ENCODE measurements around the gene ATP11A.

ATP11A gene

GRCh38 chr13:112910616-112911280, 220.9 kb downstream of the ATP11A start:
- H2AK5ac ChIP-seq (ENCODE audit: low read length), result no peak overlapping the region
- H2BK120ac ChIP-seq (ENCODE audit: low read depth, low read length), result no peak overlapping the region
- H3K56ac ChIP-seq (ENCODE audit: low read length), result no peak overlapping the region
- H3K4me3 ChIP-seq (ENCODE audit: low read length), result no peak overlapping the region
- no peak overlapping the region for H2BK5ac ChIP-seq (ENCODE audit: low read length)
- H3K18ac ChIP-seq (ENCODE audit: low read length), result no peak overlapping the region
- no peaks in the 10 kb centered on the region for H3K4me1 ChIP-seq (ENCODE audit: control insufficient read depth, low read depth, low read length)
- no peaks in the 10 kb centered on the region for H3K79me1 ChIP-seq (ENCODE audit: low read length)
- H3K23ac ChIP-seq (ENCODE audit: low read length), result no peak overlapping the region
- H3K9ac ChIP-seq (ENCODE audit: low read length), result no peak overlapping the region
- H4K5ac ChIP-seq (ENCODE audit: low read length), result no peak overlapping the region
- H3K27ac ChIP-seq (ENCODE audit: low read depth, low read length), result no peak overlapping the region
- no peaks in the 10 kb centered on the region for H3K36me3 ChIP-seq (ENCODE audit: control insufficient read depth, insufficient read depth, low read length)
- H3K27me3 ChIP-seq (ENCODE audit: insufficient read depth, low read length, poor library complexity), result no peaks in the 10 kb centered on the region
- no peaks in the 10 kb centered on the region for H3K79me2 ChIP-seq (ENCODE audit: control insufficient read depth, insufficient read depth, low read length)
- H3K4ac ChIP-seq (ENCODE audit: low read depth, low read length), result no peak overlapping the region
- no peak overlapping the region for H2BK15ac ChIP-seq (replicated peaks; ENCODE audit: low read depth)
- no peak for DNase-seq
- no peak overlapping the region for H3K4me2 ChIP-seq (ENCODE audit: low read length)
- no CpG with 5 or more reads among the region's 27 CpGs for WGBS (ENCODE audit: extremely low coverage, insufficient coverage, low lambda C conversion rate)
- no peak overlapping the region for H4K8ac ChIP-seq (ENCODE audit: low read depth, low read length)

GRCh38 chr13:112911285-112911701, 221.5 kb downstream of the ATP11A start:
- Histone ChIP-seq H3K56ac (ENCODE audit: low read length) (no peak overlapping the region), H3K18ac (ENCODE audit: low read length) (no peak overlapping the region), H3K9ac (ENCODE audit: low read length) (no peak overlapping the region), H3K27me3 (ENCODE audit: insufficient read depth, low read length, poor library complexity) (no peaks in the 10 kb centered on the region), H3K4me3 (ENCODE audit: low read length) (no peak overlapping the region), H4K8ac (ENCODE audit: low read depth, low read length) (no peak overlapping the region), H2BK120ac (ENCODE audit: low read depth, low read length) (no peak overlapping the region), H2BK5ac (ENCODE audit: low read length) (no peak overlapping the region), H4K5ac (ENCODE audit: low read length) (no peak overlapping the region), H3K4me2 (ENCODE audit: low read length) (no peak overlapping the region), H3K36me3 (ENCODE audit: control insufficient read depth, insufficient read depth, low read length) (no peaks in the 10 kb centered on the region), H3K4ac (ENCODE audit: low read depth, low read length) (no peak overlapping the region), H3K79me2 (ENCODE audit: control insufficient read depth, insufficient read depth, low read length) (no peaks in the 10 kb centered on the region), H3K79me1 (ENCODE audit: low read length) (no peaks in the 10 kb centered on the region), H3K4me1 (ENCODE audit: control insufficient read depth, low read depth, low read length) (no peaks in the 10 kb centered on the region), H3K27ac (ENCODE audit: low read depth, low read length) (no peak overlapping the region), H2BK15ac (replicated peaks; ENCODE audit: low read depth) (no peak overlapping the region), H3K23ac (ENCODE audit: low read length) (no peak overlapping the region), H2AK5ac (ENCODE audit: low read length) (no peak overlapping the region)
- no CpG with 5 or more reads among the region's 24 CpGs for WGBS (ENCODE audit: extremely low coverage, insufficient coverage, low lambda C conversion rate)
- no peak for DNase-seq

GRCh38 chr13:112911883-112912282, 222.0 kb downstream of the ATP11A start:
- no peak overlapping the region for H3K56ac ChIP-seq (ENCODE audit: low read length)
- H3K79me1 ChIP-seq (ENCODE audit: low read length), result no peaks in the 10 kb centered on the region
- no peak for DNase-seq
- no peak overlapping the region for H2BK15ac ChIP-seq (replicated peaks; ENCODE audit: low read depth)
- no peak overlapping the region for H4K8ac ChIP-seq (ENCODE audit: low read depth, low read length)
- no peak overlapping the region for H2BK120ac ChIP-seq (ENCODE audit: low read depth, low read length)
- H3K23ac ChIP-seq (ENCODE audit: low read length), result no peak overlapping the region
- H3K18ac ChIP-seq (ENCODE audit: low read length), result no peak overlapping the region
- no peak overlapping the region for H4K5ac ChIP-seq (ENCODE audit: low read length)
- H3K36me3 ChIP-seq (ENCODE audit: control insufficient read depth, insufficient read depth, low read length), result no peaks in the 10 kb centered on the region
- no peak overlapping the region for H3K27ac ChIP-seq (ENCODE audit: low read depth, low read length)
- H3K4ac ChIP-seq (ENCODE audit: low read depth, low read length), result no peak overlapping the region
- H3K79me2 ChIP-seq (ENCODE audit: control insufficient read depth, insufficient read depth, low read length), result no peaks in the 10 kb centered on the region
- H2AK5ac ChIP-seq (ENCODE audit: low read length), result no peak overlapping the region
- H3K27me3 ChIP-seq (ENCODE audit: insufficient read depth, low read length, poor library complexity), result no peaks in the 10 kb centered on the region
- H3K4me1 ChIP-seq (ENCODE audit: control insufficient read depth, low read depth, low read length), result no peaks in the 10 kb centered on the region
- no peak overlapping the region for H3K9ac ChIP-seq (ENCODE audit: low read length)
- H2BK5ac ChIP-seq (ENCODE audit: low read length), result no peak overlapping the region
- no peak overlapping the region for H3K4me3 ChIP-seq (ENCODE audit: low read length)
- no peak overlapping the region for H3K4me2 ChIP-seq (ENCODE audit: low read length)
- no CpG with 5 or more reads among the region's 6 CpGs for WGBS (ENCODE audit: extremely low coverage, insufficient coverage, low lambda C conversion rate)

GRCh38 chr13:112912726-112913440, 223.0 kb downstream of the ATP11A start:
- Histone ChIP-seq H3K79me1 (ENCODE audit: low read length) (no peaks in the 10 kb centered on the region), H3K4me1 (ENCODE audit: control insufficient read depth, low read depth, low read length) (no peaks in the 10 kb centered on the region), H4K5ac (ENCODE audit: low read length) (no peak overlapping the region), H3K36me3 (ENCODE audit: control insufficient read depth, insufficient read depth, low read length) (no peaks in the 10 kb centered on the region), H3K4me3 (ENCODE audit: low read length) (no peak overlapping the region), H3K79me2 (ENCODE audit: control insufficient read depth, insufficient read depth, low read length) (no peaks in the 10 kb centered on the region), H2BK120ac (ENCODE audit: low read depth, low read length) (no peak overlapping the region), H3K27ac (ENCODE audit: low read depth, low read length) (no peak overlapping the region), H3K27me3 (ENCODE audit: insufficient read depth, low read length, poor library complexity) (no peaks in the 10 kb centered on the region), H4K8ac (ENCODE audit: low read depth, low read length) (no peak overlapping the region), H2BK15ac (replicated peaks; ENCODE audit: low read depth) (no peak overlapping the region), H3K4ac (ENCODE audit: low read depth, low read length) (no peak overlapping the region), H3K9ac (ENCODE audit: low read length) (no peak overlapping the region), H3K18ac (ENCODE audit: low read length) (no peak overlapping the region), H2AK5ac (ENCODE audit: low read length) (no peak overlapping the region), H3K56ac (ENCODE audit: low read length) (no peak overlapping the region), H3K4me2 (ENCODE audit: low read length) (no peak overlapping the region), H3K23ac (ENCODE audit: low read length) (no peak overlapping the region), H2BK5ac (ENCODE audit: low read length) (no peak overlapping the region)
- no peak for DNase-seq
- no CpG with 5 or more reads among the region's 1 CpG for WGBS (ENCODE audit: extremely low coverage, insufficient coverage, low lambda C conversion rate)

- no peak for DNase-seq
- H3K18ac ChIP-seq (ENCODE audit: low read length), result no peak overlapping the region
- H2BK120ac ChIP-seq (ENCODE audit: low read depth, low read length), result no peak overlapping the region
- H4K5ac ChIP-seq (ENCODE audit: low read length), result no peak overlapping the region
- no peak overlapping the region for H4K8ac ChIP-seq (ENCODE audit: low read depth, low read length)
- no peak overlapping the region for H3K9ac ChIP-seq (ENCODE audit: low read length)
- H2AK5ac ChIP-seq (ENCODE audit: low read length), result no peak overlapping the region
- peaks cover 2% of the 10 kb centered on the region for H3K4me1 ChIP-seq (ENCODE audit: control insufficient read depth, low read depth, low read length)
- H2BK5ac ChIP-seq (ENCODE audit: low read length), result no peak overlapping the region
- no peak overlapping the region for H3K4me3 ChIP-seq (ENCODE audit: low read length)
- no CpG with 5 or more reads among the region's 14 CpGs for WGBS (ENCODE audit: extremely low coverage, insufficient coverage, low lambda C conversion rate)
- H3K79me1 ChIP-seq (ENCODE audit: low read length), result no peaks in the 10 kb centered on the region
- no peaks in the 10 kb centered on the region for H3K27me3 ChIP-seq (ENCODE audit: insufficient read depth, low read length, poor library complexity)
- no peak overlapping the region for H3K4ac ChIP-seq (ENCODE audit: low read depth, low read length)
- peak overlapping the region; percentile 34 for H3K23ac ChIP-seq (ENCODE audit: low read length)
- H3K79me2 ChIP-seq (ENCODE audit: control insufficient read depth, insufficient read depth, low read length), result no peaks in the 10 kb centered on the region
- no peak overlapping the region for H3K4me2 ChIP-seq (ENCODE audit: low read length)
- no peak overlapping the region for H3K27ac ChIP-seq (ENCODE audit: low read depth, low read length)
- H2BK15ac ChIP-seq (replicated peaks; ENCODE audit: low read depth), result no peak overlapping the region
- H3K36me3 ChIP-seq (ENCODE audit: control insufficient read depth, insufficient read depth, low read length), result no peaks in the 10 kb centered on the region
- no peak overlapping the region for H3K56ac ChIP-seq (ENCODE audit: low read length)
These were observed 226.5 kb downstream of the ATP11A start for GRCh38 chr13:112916296-112916695.
